Measurements from ENCODE around the gene GALNT15. TPM values are rescaled to one million over a fixed set of nuclear protein-coding genes. Genes with fewer than 3 reads are reported as not detected.

GALNT15 gene, protein sequence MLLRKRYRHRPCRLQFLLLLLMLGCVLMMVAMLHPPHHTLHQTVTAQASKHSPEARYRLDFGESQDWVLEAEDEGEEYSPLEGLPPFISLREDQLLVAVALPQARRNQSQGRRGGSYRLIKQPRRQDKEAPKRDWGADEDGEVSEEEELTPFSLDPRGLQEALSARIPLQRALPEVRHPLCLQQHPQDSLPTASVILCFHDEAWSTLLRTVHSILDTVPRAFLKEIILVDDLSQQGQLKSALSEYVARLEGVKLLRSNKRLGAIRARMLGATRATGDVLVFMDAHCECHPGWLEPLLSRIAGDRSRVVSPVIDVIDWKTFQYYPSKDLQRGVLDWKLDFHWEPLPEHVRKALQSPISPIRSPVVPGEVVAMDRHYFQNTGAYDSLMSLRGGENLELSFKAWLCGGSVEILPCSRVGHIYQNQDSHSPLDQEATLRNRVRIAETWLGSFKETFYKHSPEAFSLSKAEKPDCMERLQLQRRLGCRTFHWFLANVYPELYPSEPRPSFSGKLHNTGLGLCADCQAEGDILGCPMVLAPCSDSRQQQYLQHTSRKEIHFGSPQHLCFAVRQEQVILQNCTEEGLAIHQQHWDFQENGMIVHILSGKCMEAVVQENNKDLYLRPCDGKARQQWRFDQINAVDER
- 100 to 1,000 TPM in 2 of 3 donors, 10 to 100 TPM in 1; 68.5 to 492 (median 215) TPM for total RNA-seq

DNA sequence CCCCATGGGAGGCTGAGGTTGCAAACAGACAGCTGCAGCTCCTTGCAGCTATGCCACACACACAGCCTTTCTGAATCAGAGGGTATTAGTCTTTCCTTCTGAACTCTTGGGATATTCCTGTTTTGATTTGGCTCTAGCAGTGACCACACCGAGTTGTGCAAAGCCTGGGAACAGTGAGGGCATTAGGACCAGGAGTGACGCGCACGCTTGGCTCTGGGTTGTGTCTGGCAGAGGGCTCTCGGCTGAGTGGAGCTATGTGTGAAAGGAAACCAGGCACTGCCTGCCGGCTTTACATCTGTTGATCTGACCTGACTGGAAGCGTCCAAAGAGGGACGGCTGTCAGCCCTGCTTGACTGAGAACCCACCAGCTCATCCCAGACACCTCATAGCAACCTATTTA, at the start of gene GALNT15:
Gene GALNT15, plus strand, starts transcription at position 292 of the 400 bp plus-strand sequence. CDS start 472 bp downstream, outside the sequence.
- peak within 1 kb of the TSS; percentile 43 to 71 (median 69) for H3K4me3 ChIP-seq
- intact Hi-C loops (cut with DNase I; ENCODE audit: low total_unique reads) = no loop called here
- no peaks in the 10 kb centered on the region for H3K36me3 ChIP-seq
- DNase-seq (ENCODE audit: low spot score in 2 of 2) = peak; percentile 75 to 82
- no peaks in the 10 kb centered on the region for H3K9me3 ChIP-seq
- H3K27ac ChIP-seq = peak within 1 kb of the TSS; percentile 56 to 84
- no peaks in the 10 kb centered on the region for H3K27me3 ChIP-seq
- H3K4me1 ChIP-seq = peaks cover 5 to 9% of the 10 kb centered on the region in 2 donors
- TF ChIP-seq POLR2AphosphoS5 (IDR thresholded peaks at IDR 0.05) = peak; percentile 32 to 93 (median 77)
- TF ChIP-seq, protein P1, sequence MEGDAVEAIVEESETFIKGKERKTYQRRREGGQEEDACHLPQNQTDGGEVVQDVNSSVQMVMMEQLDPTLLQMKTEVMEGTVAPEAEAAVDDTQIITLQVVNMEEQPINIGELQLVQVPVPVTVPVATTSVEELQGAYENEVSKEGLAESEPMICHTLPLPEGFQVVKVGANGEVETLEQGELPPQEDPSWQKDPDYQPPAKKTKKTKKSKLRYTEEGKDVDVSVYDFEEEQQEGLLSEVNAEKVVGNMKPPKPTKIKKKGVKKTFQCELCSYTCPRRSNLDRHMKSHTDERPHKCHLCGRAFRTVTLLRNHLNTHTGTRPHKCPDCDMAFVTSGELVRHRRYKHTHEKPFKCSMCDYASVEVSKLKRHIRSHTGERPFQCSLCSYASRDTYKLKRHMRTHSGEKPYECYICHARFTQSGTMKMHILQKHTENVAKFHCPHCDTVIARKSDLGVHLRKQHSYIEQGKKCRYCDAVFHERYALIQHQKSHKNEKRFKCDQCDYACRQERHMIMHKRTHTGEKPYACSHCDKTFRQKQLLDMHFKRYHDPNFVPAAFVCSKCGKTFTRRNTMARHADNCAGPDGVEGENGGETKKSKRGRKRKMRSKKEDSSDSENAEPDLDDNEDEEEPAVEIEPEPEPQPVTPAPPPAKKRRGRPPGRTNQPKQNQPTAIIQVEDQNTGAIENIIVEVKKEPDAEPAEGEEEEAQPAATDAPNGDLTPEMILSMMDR (IDR thresholded peaks at IDR 0.05) = no peak
- TF ChIP-seq POLR2A (IDR thresholded peaks at IDR 0.05) = peak; percentile 35

DNA sequence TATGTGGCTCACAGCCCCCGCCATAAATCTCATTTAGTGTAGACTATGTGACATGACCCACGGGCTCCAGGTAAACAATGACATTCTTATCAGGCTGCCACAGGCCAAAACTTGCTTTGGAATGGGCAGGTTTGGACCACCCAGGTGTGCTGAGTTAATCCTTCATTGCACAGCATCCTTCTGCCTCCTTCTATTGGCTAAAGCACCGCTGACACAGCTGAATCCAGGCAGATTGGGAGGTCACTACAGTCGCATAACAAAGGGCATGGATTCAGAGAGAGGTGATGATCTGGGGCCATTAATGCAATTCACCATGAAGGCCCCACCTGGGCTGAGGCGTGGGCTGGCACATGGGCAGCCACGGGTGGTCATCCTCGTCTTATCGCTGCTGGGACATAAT, 47.8 kb upstream of the GALNT15 start:
- H3K36me3 ChIP-seq = no peaks in the 10 kb centered on the region
- H3K27ac ChIP-seq = no peak overlapping the region
- H3K27me3 ChIP-seq = no peaks in the 10 kb centered on the region
- TF ChIP-seq, protein P1 (IDR thresholded peaks at IDR 0.05) = no peak
- TF ChIP-seq POLR2A (IDR thresholded peaks at IDR 0.05) = no peak
- H3K9me3 ChIP-seq = no peaks in the 10 kb centered on the region
- peaks cover 4 to 6% of the 10 kb centered on the region in 2 donors for H3K4me1 ChIP-seq
- intact Hi-C loops (cut with DNase I; ENCODE audit: low total_unique reads) = no loop called here
- no peak for DNase-seq (ENCODE audit: low spot score in 2 of 2)
- no peak overlapping the region for H3K4me3 ChIP-seq

DNA sequence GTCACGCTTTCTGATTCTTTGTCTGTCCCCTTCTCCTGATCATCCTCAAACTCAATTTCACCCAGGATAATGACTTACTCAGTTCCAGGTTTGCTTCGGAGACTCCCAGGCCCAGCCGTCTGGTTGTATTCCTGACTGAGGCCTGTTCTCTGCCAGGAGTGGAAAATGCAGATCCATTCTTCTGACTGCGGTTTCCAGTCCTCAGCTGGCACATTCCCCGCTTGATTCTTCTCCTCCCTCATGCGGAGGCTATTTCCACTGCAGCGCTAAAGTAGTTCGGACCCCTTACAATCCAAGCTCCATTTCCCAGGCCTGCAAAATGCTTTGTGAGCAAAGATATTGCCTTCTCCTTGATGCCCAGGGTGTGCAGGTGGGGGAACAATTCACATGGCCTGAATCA, 47.2 kb upstream of the GALNT15 start:
- no peak for TF ChIP-seq POLR2A (IDR thresholded peaks at IDR 0.05)
- no peak for TF ChIP-seq POLR2AphosphoS5 (IDR thresholded peaks at IDR 0.05)
- TF ChIP-seq, protein P1 (IDR thresholded peaks at IDR 0.05) = no peak
- no peak overlapping the region for H3K27ac ChIP-seq
- intact Hi-C loops (cut with DNase I; ENCODE audit: low total_unique reads) = no loop called here
- no peaks in the 10 kb centered on the region for H3K9me3 ChIP-seq
- DNase-seq (ENCODE audit: low spot score in 2 of 2) = no peak
- H3K4me3 ChIP-seq = no peak overlapping the region
- no peaks in the 10 kb centered on the region for H3K36me3 ChIP-seq
- H3K27me3 ChIP-seq = no peaks in the 10 kb centered on the region
- H3K4me1 ChIP-seq = peaks cover 0 to 2% of the 10 kb centered on the region in 2 donors

DNA sequence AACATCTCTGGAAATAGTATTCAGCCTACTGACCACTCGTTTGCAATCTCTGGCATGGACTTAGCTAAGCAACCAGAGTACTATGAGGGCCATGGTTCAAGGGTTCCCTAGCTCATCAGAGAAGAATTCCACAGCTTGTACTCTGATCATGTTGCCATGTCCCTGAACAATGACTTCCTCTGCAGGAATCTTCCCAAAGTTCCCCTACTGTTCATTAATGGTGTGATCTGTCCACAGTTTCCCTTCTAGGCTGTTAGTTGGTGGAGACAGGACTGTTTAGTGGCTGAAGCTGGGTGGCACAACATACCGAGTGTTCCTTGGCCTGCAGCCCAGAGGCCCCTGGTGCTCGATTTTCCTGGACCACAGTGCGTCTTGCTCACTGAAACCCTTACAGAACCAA, 44.4 kb upstream of the GALNT15 start:
- intact Hi-C loops (cut with DNase I; ENCODE audit: low total_unique reads) = no loop called here
- DNase-seq (ENCODE audit: low spot score in 2 of 2) = no peak
- peak overlapping the region in 1 of 2 donors; percentile 78 for H3K27ac ChIP-seq

More for the DNA sequence above, 44.4 kb upstream of the GALNT15 start:
- no peak for TF ChIP-seq POLR2AphosphoS5 (IDR thresholded peaks at IDR 0.05)
- no peak for TF ChIP-seq POLR2A (IDR thresholded peaks at IDR 0.05)
- TF ChIP-seq, protein P1 (IDR thresholded peaks at IDR 0.05) = no peak
- Histone ChIP-seq H3K36me3 (no peaks in the 10 kb centered on the region), H3K4me3 (no peak overlapping the region), H3K4me1 (peaks cover 0 to 5% of the 10 kb centered on the region in 2 donors), H3K27me3 (no peaks in the 10 kb centered on the region), H3K9me3 (no peaks in the 10 kb centered on the region)

Measured in breast epithelium (tissue), 4 donors.